Measurements from ENCODE around the gene VWC2L. TPM values are rescaled to one million over a fixed set of nuclear protein-coding genes. Genes with fewer than 3 reads are reported as not detected.

Gene VWC2L
- total and polyA plus RNA-seq, 2 experiments from 2014 or later = not detected

- no peaks in the 10 kb centered on the region for H3K9me3 ChIP-seq (ENCODE audit: low read depth)
- H3K79me2 ChIP-seq (ENCODE audit: insufficient read depth) = no peaks in the 10 kb centered on the region
- DNase-seq = no peak
- H4K20me1 ChIP-seq (ENCODE audit: insufficient read depth) = no peaks in the 10 kb centered on the region
- H3K4me2 ChIP-seq (ENCODE audit: unreplicated experiment) = no peak overlapping the region
- H3F3A ChIP-seq (ENCODE audit: insufficient read depth) = no peaks in the 10 kb centered on the region
- in situ Hi-C loops (cut with MboI) = no loop called here
- H3K9me2 ChIP-seq (ENCODE audit: insufficient read depth) = no peaks in the 10 kb centered on the region
- H3K27me3 ChIP-seq (replicated peaks; ENCODE audit: insufficient read depth) = no peaks in the 10 kb centered on the region
- H2AFZ ChIP-seq = no peak overlapping the region
- H3K4me1 ChIP-seq (ENCODE audit: insufficient read depth) = no peaks in the 10 kb centered on the region
- no peaks in the 10 kb centered on the region for H3K36me3 ChIP-seq (ENCODE audit: low read depth)
- no peak overlapping the region for H3K9ac ChIP-seq
- 18 to 30% methylated on average over 5 of the region's 5 CpGs for WGBS, 2 experiments (ENCODE audit: low coverage in 1 of 2, low lambda C conversion rate in 2 of 2, missing lambda C conversion rate in 2 of 2)
- H3K4me3 ChIP-seq = no peak overlapping the region
- TF ChIP-seq EZH2 (IDR thresholded peaks at IDR 0.05; ENCODE audit: insufficient read depth, poor library complexity, severe bottlenecking) (no peak), EZH2phosphoT487 (IDR thresholded peaks at IDR 0.05; ENCODE audit: insufficient read depth, low read depth) (no peak)
- no peak overlapping the region for H3K27ac ChIP-seq
Observed at GRCh38 chr2:214380681-214381080, 30.2 kb upstream of the VWC2L start.

- H3K36me3 ChIP-seq (ENCODE audit: low read depth) = no peaks in the 10 kb centered on the region
- H3K27ac ChIP-seq = no peak overlapping the region
- H3K4me2 ChIP-seq (ENCODE audit: unreplicated experiment) = no peak overlapping the region
- no peak for DNase-seq
- TF ChIP-seq EZH2 (IDR thresholded peaks at IDR 0.05; ENCODE audit: insufficient read depth, poor library complexity, severe bottlenecking) = no peak
- no peak for TF ChIP-seq EZH2phosphoT487 (IDR thresholded peaks at IDR 0.05; ENCODE audit: insufficient read depth, low read depth)
- H3F3A ChIP-seq (ENCODE audit: insufficient read depth) = no peaks in the 10 kb centered on the region
- H3K9ac ChIP-seq = no peak overlapping the region
- 3 to 5% methylated on average over 2 of the region's 2 CpGs for WGBS, 2 experiments (ENCODE audit: low coverage in 1 of 2, low lambda C conversion rate in 2 of 2, missing lambda C conversion rate in 2 of 2)
- H3K9me2 ChIP-seq (ENCODE audit: insufficient read depth) = no peaks in the 10 kb centered on the region
- H3K4me1 ChIP-seq (ENCODE audit: insufficient read depth) = no peaks in the 10 kb centered on the region
- no peaks in the 10 kb centered on the region for H3K9me3 ChIP-seq (ENCODE audit: low read depth)
- no peak overlapping the region for H2AFZ ChIP-seq
- H3K79me2 ChIP-seq (ENCODE audit: insufficient read depth) = no peaks in the 10 kb centered on the region
- H3K27me3 ChIP-seq (replicated peaks; ENCODE audit: insufficient read depth) = no peaks in the 10 kb centered on the region
- H3K4me3 ChIP-seq = no peak overlapping the region
- no peaks in the 10 kb centered on the region for H4K20me1 ChIP-seq (ENCODE audit: insufficient read depth)
- in situ Hi-C loops (cut with MboI) = no loop called here
Observed at GRCh38 chr2:214382229-214382628, 28.6 kb upstream of the VWC2L start.

- H3K9me2 ChIP-seq (ENCODE audit: insufficient read depth) = no peaks in the 10 kb centered on the region
- H3K9ac ChIP-seq = no peak overlapping the region
- H3K79me2 ChIP-seq (ENCODE audit: insufficient read depth) = no peaks in the 10 kb centered on the region
- H3K4me2 ChIP-seq (ENCODE audit: unreplicated experiment) = no peak overlapping the region
- no peak for DNase-seq
- H3K27ac ChIP-seq = no peak overlapping the region
- H3K4me3 ChIP-seq = no peak overlapping the region
- no peaks in the 10 kb centered on the region for H3K9me3 ChIP-seq (ENCODE audit: low read depth)
- 34 to 43% methylated on average over 2 of the region's 2 CpGs for WGBS, 2 experiments (ENCODE audit: low coverage in 1 of 2, low lambda C conversion rate in 2 of 2, missing lambda C conversion rate in 2 of 2)
- H3K4me1 ChIP-seq (ENCODE audit: insufficient read depth) = no peaks in the 10 kb centered on the region
- H2AFZ ChIP-seq = no peak overlapping the region
- no peaks in the 10 kb centered on the region for H4K20me1 ChIP-seq (ENCODE audit: insufficient read depth)
- H3F3A ChIP-seq (ENCODE audit: insufficient read depth) = no peaks in the 10 kb centered on the region
- H3K27me3 ChIP-seq (replicated peaks; ENCODE audit: insufficient read depth) = no peaks in the 10 kb centered on the region; the same call in 1 of the 2 replicates
- TF ChIP-seq EZH2phosphoT487 (IDR thresholded peaks at IDR 0.05; ENCODE audit: insufficient read depth, low read depth) = no peak
- TF ChIP-seq EZH2 (IDR thresholded peaks at IDR 0.05; ENCODE audit: insufficient read depth, poor library complexity, severe bottlenecking) = no peak
- no peaks in the 10 kb centered on the region for H3K36me3 ChIP-seq (ENCODE audit: low read depth)
- in situ Hi-C loops (cut with MboI) = no loop called here
Observed at GRCh38 chr2:214386720-214387119, 24.1 kb upstream of the VWC2L start.

- Histone ChIP-seq H4K20me1 (ENCODE audit: insufficient read depth) (no peaks in the 10 kb centered on the region), H3K27ac (no peak overlapping the region), H2AFZ (no peak overlapping the region), H3K4me2 (ENCODE audit: unreplicated experiment) (no peak overlapping the region), H3K9me2 (ENCODE audit: insufficient read depth) (no peaks in the 10 kb centered on the region), H3F3A (ENCODE audit: insufficient read depth) (no peaks in the 10 kb centered on the region), H3K27me3 (replicated peaks; ENCODE audit: insufficient read depth) (no peaks in the 10 kb centered on the region; the same call in 1 of the 2 replicates), H3K4me1 (ENCODE audit: insufficient read depth) (no peaks in the 10 kb centered on the region), H3K4me3 (no peak overlapping the region), H3K9ac (no peak overlapping the region), H3K9me3 (ENCODE audit: low read depth) (no peaks in the 10 kb centered on the region), H3K36me3 (ENCODE audit: low read depth) (no peaks in the 10 kb centered on the region), H3K79me2 (ENCODE audit: insufficient read depth) (no peaks in the 10 kb centered on the region)
- TF ChIP-seq EZH2phosphoT487 (IDR thresholded peaks at IDR 0.05; ENCODE audit: insufficient read depth, low read depth) (no peak), EZH2 (IDR thresholded peaks at IDR 0.05; ENCODE audit: insufficient read depth, poor library complexity, severe bottlenecking) (no peak)
- in situ Hi-C loops (cut with MboI) = no loop called here
- DNase-seq = no peak
Observed at GRCh38 chr2:214389334-214389733, 21.5 kb upstream of the VWC2L start.

- H3K4me1 ChIP-seq (ENCODE audit: insufficient read depth) = no peaks in the 10 kb centered on the region
- no peaks in the 10 kb centered on the region for H3K9me3 ChIP-seq (ENCODE audit: low read depth)
- DNase-seq = no peak
- no peak overlapping the region for H3K4me2 ChIP-seq (ENCODE audit: unreplicated experiment)
- no peaks in the 10 kb centered on the region for H3F3A ChIP-seq (ENCODE audit: insufficient read depth)
- no peaks in the 10 kb centered on the region; the same call in 1 of the 2 replicates for H3K27me3 ChIP-seq (replicated peaks; ENCODE audit: insufficient read depth)
- H2AFZ ChIP-seq = no peak overlapping the region
- no peak overlapping the region for H3K27ac ChIP-seq
- H3K79me2 ChIP-seq (ENCODE audit: insufficient read depth) = no peaks in the 10 kb centered on the region
- H3K9ac ChIP-seq = no peak overlapping the region
- no peaks in the 10 kb centered on the region for H4K20me1 ChIP-seq (ENCODE audit: insufficient read depth)
- no peaks in the 10 kb centered on the region for H3K9me2 ChIP-seq (ENCODE audit: insufficient read depth)
- no peak overlapping the region for H3K4me3 ChIP-seq
- no peaks in the 10 kb centered on the region for H3K36me3 ChIP-seq (ENCODE audit: low read depth)
- TF ChIP-seq EZH2 (IDR thresholded peaks at IDR 0.05; ENCODE audit: insufficient read depth, poor library complexity, severe bottlenecking) = no peak
- no peak for TF ChIP-seq EZH2phosphoT487 (IDR thresholded peaks at IDR 0.05; ENCODE audit: insufficient read depth, low read depth)
- in situ Hi-C loops (cut with MboI) = no loop called here
Observed at GRCh38 chr2:214393796-214394195, 17.1 kb upstream of the VWC2L start.
